Sigmoid colon (tissue), 4 donors: ENCODE data around the gene CENPP.

Source experiments
- CTCF ChIP-seq, 4 experiments: fragments of 450-650 bp in 3 of 4; fragments of 200-600 bp in 1 of 4; IDR thresholded peaks; one replicate each; pipeline ENCODE4 v1.5.1; 2016 to 2019; ENCODE audit warnings: antibody characterized with exemption in 4 of 4, mild to moderate bottlenecking in 3 of 4, moderate library complexity in 2 of 4
- POLR2A ChIP-seq, 2 donors: fragments of 450-650 bp; IDR thresholded peaks; one replicate each; pipeline ENCODE4 v1.6.1; 2016; ENCODE audit warnings: antibody characterized with exemption in 2 of 2, mild to moderate bottlenecking in 2 of 2, moderate library complexity in 2 of 2
- POLR2AphosphoS5 ChIP-seq, 4 donors: sonication (generic); formaldehyde crosslinking; IDR thresholded peaks; one replicate each; pipeline ENCODE4 v1.6.1; 2017; ENCODE audit warnings: antibody characterized with exemption in 4 of 4

- TF ChIP-seq POLR2AphosphoS5 (IDR thresholded peaks at IDR 0.05) (no peak), POLR2A (IDR thresholded peaks at IDR 0.05) (no peak), CTCF (IDR thresholded peaks at IDR 0.05) (no peak)
Observed at GRCh38 chr9:92333282-92333634, 7.5 kb downstream of the CENPP start.
